Cardiac fibroblast (primary cell): ENCODE measurements around the gene POLR1C.
"Not testable (repeated sequence)": the region's sequence is repeated elsewhere in the genome, so short reads cannot be mapped to it uniquely, and the experiment has no call there.

Experiments
- DNase-seq, 2 donors: peaks; one replicate each; pipeline versions ENCODE4 v3.0.0 to v3.0.0-alpha.2; 2010; ENCODE audit warnings: low read depth in 2 of 2
- H3K4me3 ChIP-seq, 2 donors: replicated peaks in 1 of 2; 1 replicate in 1 of 2; 2 replicates in 1 of 2; pipeline ENCODE4 v1.5.1; 2011; ENCODE audit warnings: low read depth in 2 of 2, low read length in 2 of 2, mild to moderate bottlenecking in 2 of 2, moderate library complexity in 1 of 2
- CTCF ChIP-seq: IDR thresholded peaks from one replicate; pipeline ENCODE4 v1.5.1; 2011; ENCODE audit warnings: low read depth, mild to moderate bottlenecking, low read length, inconsistent platforms

Gene POLR1C

DNA sequence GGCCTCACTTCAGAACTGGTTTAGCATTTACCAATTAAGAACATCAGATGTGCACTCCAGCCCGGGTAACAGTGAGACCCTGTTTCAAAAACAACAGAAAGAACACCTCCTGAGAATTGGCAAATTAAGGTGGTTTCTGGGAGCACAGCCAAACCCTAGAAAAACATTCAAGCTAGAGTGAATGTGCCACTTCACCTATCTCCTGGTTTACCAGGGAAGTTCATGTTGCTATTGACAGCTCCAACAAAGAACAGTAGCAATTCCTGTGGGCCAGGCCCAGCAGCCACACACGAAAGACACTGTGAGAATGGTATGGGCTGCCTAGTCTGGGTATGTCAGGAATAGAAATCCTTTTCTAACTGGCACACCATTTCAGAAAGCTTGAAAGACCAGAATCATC is 4.9 kb downstream of the POLR1C start:
- no peak for TF ChIP-seq CTCF
- no peak for DNase-seq
- H3K4me3 ChIP-seq = no peak overlapping the region

- TF ChIP-seq CTCF = no peak
- DNase-seq = no peak
- H3K4me3 ChIP-seq = no peak overlapping the region
Measured at GRCh38 chr6:43522547-43523261, 5.8 kb downstream of the POLR1C start.

DNA sequence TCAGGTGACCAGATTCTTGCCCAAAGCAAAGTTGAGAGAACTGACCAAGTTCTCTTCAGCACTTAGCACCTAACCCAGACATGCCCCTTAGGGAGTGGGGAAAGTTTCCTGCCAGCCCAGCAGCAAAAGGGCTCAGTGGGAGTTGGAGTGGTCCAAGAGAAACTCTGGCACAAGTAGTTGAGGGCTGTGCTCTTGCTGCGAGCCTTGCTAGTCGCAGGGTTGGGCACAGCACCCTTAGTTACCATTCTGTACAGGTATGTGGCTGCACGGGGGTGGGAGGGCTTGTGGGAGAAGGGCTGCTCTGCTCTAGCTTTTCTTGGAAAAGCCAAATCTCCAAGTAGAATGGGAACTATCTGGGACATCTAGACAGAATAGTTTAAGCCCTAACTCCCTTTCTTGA is 6.4 kb downstream of the POLR1C start:
- no peak for DNase-seq
- TF ChIP-seq CTCF = no peak
- H3K4me3 ChIP-seq = no peak overlapping the region

- DNase-seq = no peak
- no peak overlapping the region for H3K4me3 ChIP-seq
- TF ChIP-seq CTCF = no peak
Measured at GRCh38 chr6:43524483-43524961, 7.6 kb downstream of the POLR1C start.

DNA sequence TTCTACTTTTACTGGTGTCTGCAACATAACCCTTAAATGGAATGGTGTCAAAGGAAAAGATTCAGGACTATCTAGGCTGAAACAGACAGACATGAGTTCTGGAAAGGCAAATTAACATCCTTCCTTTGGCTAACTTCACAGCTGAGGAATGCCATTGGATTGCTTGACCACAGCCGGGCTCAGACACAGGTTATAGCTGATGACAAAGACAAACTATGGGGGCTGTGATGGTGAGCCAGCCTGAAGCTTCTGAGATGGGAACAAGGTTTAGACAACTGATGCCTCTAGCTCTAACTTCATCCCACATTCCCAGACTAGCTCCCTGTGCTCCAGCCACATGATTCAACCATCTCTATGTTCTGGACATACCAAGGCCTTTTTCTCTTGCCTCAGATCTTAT is 15.3 kb downstream of the POLR1C start:
- no peak for TF ChIP-seq CTCF
- no peak for DNase-seq
- no peak overlapping the region for H3K4me3 ChIP-seq

DNA sequence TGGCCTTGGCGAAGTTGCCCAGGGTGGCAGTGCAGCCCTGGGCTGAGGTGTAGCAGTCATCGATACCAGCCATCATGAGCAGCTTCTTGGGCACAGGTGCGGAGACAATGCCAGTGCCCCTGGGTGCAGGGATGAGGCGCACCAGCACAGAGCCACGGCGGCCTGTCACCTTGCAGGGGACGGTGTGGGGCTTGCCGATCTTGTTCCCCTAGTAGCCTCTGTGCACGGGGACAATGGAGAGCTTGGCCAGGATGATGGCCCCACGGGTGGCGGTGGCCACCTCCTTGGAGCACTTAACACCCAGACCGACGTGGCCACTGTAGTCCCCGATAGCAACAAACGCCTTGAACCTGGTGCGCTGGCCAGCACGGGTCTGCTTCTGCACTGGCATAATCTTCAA is 22.1 kb downstream of the POLR1C start:
- not testable (repeated sequence) for H3K4me3 ChIP-seq

DNA sequence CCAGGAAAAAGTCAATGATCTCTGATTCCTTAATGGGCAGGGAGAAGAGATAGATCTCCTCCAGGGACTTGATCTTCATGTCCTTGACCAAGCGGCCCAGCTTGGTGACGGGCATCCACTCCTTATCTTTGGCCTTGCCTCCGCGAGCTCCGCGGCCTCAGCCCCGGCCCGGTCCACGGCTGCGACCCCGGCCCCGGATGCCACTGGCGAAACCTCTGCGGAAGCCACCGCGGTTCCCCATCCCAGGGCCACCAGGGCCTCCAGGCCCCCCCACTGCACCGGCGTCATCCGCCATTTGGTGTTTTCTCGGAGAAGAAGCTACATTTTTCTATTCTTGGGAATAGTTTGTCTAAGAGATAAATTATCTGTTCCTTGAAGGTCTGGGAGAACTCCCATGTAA is 22.5 kb downstream of the POLR1C start:
- DNase-seq, H3K4me3 ChIP-seq: not testable (repeated sequence)

More for the DNA sequence above, 22.1 kb downstream of the POLR1C start:
- not testable (repeated sequence) for DNase-seq

DNA sequence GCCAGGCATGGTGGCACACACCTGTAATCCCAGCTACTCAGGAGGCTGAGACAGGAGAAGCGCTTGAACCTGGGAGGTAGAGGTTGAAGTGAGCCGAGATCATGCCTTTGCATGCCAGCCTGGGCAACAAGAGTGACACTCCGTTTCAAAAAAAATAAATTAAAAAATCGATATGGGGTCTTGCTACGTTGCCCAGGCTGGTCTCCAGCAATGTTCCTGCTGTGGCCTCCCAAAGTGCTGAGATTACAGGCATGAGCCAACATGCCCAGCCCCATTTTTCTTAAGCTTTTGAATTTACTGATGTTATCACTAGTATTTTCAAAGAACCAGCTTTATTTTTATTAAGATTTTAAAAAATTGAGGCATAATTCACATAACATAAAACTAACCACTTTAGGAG is 23.6 kb downstream of the POLR1C start:
- TF ChIP-seq CTCF = no peak
- no peak overlapping the region for H3K4me3 ChIP-seq
- DNase-seq = no peak
